AG04450 (cell line): ENCODE results near the gene ZNF827. TPM values are rescaled to one million over a fixed set of nuclear protein-coding genes. Genes with fewer than 3 reads are reported as not detected.

Source experiments
- CTCF ChIA-PET: fragments of 300-600, 350-600 bp; formaldehyde crosslinking; extraction: SDS; loops from one replicate; lab custom pipeline; 2022; ENCODE audit warnings: antibody characterized with exemption, inconsistent platforms; lab: Charles Lee
- POLR2A ChIA-PET: fragments of 350-600 bp; formaldehyde crosslinking; extraction: SDS; loops from one replicate; lab custom pipeline; 2021; ENCODE audit warnings: antibody characterized with exemption, inconsistent platforms; lab: Yijun Ruan, JAX
- DNase-seq: peaks from one replicate; pipeline ENCODE4 v3.0.0-alpha.2; 2011; ENCODE audit warnings: low read depth, low spot score
- H3K27ac ChIP-seq: one replicate; pipeline ENCODE4 v1.5.1; 2012; ENCODE audit warnings: low read depth, low read length, control low read depth
- H3K27me3 ChIP-seq: one replicate; pipeline ENCODE4 v1.6.0; 2012; ENCODE audit warnings: low read length; ENCODE audit not compliant: control insufficient read depth, insufficient read depth
- H3K4me3 ChIP-seq: 2 replicates; pipeline ENCODE4 v1.5.1; 2011; ENCODE audit warnings: mild to moderate bottlenecking, low read depth, low read length, control low read depth
- H3K9me3 ChIP-seq: 2 replicates; pipeline ENCODE4 v1.5.1; 2012; ENCODE audit warnings: low read length; ENCODE audit not compliant: control insufficient read depth, insufficient read depth
- CTCF ChIP-seq: IDR thresholded peaks from 2 replicates; pipeline ENCODE4 v1.5.1; 2011; ENCODE audit warnings: low read depth, low read length, control low read depth, inconsistent platforms
- polyA plus RNA-seq: library from polyadenylated mRNA; depleted of rRNA; stranded (reverse); fragments of >200 nt; gene quantifications from 2 replicates; pipeline ENCODE4 v1.2.3, GENCODE V29; 2011

ZNF827 gene
- polyA plus RNA-seq, 1 experiment, result 9.8 TPM

GRCh38 chr4:145735347-145735675, 203.3 kb downstream of the ZNF827 start:
- H3K4me3 ChIP-seq, result no peak overlapping the region
- no peak for TF ChIP-seq CTCF
- ChIA-PET POLR2A (no interaction called here), CTCF (interaction anchor here (0.9 kb wide), 1 partner anchor 343 kb away, joined by 3 read pairs; no protein-coding TSS in a partner anchor)
- no peaks in the 10 kb centered on the region for H3K27me3 ChIP-seq
- peak overlapping the region; percentile 100 for H3K27ac ChIP-seq
- peak; percentile 86 for DNase-seq
- no peaks in the 10 kb centered on the region for H3K9me3 ChIP-seq

DNA sequence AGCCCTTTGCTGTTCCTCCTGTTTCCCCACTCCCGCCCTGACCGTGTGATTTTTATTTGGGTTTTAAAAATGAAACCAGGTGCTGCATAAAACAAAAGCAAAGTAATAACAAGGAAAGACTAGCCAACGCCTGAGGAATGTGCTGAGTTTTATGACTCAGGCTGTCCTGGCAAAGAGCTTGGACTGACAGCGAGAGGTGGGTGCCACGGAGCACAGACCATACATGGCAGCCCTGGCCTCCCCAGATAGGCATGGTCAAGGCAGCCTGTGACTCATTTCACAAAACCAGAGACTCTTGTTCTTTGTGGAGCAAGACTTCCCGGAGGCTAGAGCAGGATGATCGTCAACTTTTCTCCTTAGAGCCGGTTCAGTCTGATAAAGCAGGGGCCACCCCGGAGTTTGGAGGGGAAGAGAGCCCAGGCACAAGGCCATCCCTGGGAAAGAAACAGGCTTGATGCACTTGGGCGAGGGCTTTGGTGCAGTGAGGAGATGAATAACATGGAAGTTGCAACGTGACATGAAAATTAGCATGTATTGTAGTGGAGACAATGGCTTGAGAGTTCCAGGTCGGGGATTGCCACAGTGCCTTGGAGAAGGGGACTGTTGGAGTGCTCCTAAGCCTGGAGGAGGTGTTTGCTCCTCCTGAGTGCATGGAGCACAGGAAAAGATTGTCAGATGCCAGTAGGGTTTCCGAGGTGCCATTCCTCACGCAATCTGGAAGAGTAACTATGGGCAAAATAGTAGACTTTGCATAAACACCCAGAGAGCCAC, 203.9 kb downstream of the ZNF827 start:
- TF ChIP-seq CTCF, result no peak
- ChIA-PET POLR2A (interaction anchor here (0.8 to 1.5 kb wide), 5 partner anchors 25 to 153 kb away, joined by 3 to 7 read pairs (median 4); partner anchors contain the start of gene MMAA), CTCF (interaction anchor here (0.6 to 1.1 kb wide), 2 partner anchors 115 to 116 kb away, joined by 3 read pairs; no protein-coding TSS in a partner anchor)
- H3K27me3 ChIP-seq, result no peaks in the 10 kb centered on the region
- peak overlapping the region; percentile 35 for H3K4me3 ChIP-seq
- peak; percentile 92 for DNase-seq
- H3K27ac ChIP-seq, result peak overlapping the region; percentile 100
- H3K9me3 ChIP-seq, result no peaks in the 10 kb centered on the region

- Histone ChIP-seq H3K27me3 (no peaks in the 10 kb centered on the region), H3K27ac (peak overlapping the region; percentile 100), H3K9me3 (no peaks in the 10 kb centered on the region), H3K4me3 (peak overlapping the region; percentile 62)
- POLR2A ChIA-PET, result interaction anchor here (0.7 to 1.5 kb wide), 6 partner anchors 24 to 154 kb away, joined by 3 to 7 read pairs (median 4); partner anchors contain the start of gene MMAA
- DNase-seq, result no peak
- CTCF ChIA-PET, result interaction anchor here (1.1 kb wide), 1 partner anchor 114 kb away, joined by 3 read pairs; no protein-coding TSS in a partner anchor
- TF ChIP-seq CTCF, result no peak
These were observed 204.6 kb downstream of the ZNF827 start for GRCh38 chr4:145734031-145734430.

DNA sequence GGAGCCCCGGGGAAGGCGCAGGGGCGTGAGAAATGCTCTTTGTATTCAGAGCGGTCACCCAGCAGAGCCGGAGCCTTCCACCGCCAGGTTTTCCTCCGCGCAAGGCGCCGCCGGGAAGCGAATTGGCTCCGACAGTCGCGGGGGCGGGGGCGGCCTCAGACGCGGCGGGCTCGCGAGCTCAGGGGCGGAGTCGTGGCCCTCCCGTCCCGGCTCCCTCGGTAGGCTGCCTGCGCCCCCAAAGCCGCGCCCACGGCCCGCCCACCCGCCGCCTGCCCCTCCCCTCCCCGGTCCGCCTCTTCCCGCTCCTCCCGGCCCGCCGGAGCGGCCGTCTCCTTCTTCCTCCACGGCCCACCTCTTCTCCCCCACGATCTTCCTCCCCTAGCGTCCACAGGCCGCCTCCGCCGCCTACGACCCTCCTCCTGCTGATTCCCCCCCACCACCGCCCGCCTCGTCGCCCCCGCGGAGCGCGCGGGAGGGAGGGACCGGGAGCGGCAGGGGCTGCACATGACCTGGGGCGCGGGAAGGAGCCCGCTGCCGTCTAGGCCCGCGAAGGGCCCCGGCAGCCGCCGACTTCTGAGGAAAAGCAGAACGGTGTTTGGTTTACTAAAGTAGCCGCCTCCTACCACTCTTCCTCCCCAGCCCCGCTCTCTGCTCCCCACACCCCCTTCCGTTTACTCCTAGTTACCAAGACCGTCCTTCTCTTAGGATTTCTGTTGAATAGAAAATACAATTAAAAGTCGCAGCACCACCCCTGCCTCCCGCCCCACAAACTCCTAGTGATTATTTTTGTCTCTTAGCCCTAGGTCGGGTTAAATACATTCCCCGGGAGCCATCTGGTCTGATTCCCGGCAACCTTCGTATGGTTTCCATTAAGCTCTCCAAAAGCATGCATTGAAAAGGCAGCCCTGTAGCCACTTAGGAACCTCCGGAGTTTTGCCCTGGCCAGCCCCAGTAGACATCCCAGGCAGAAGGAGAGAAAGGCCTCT, 205.4 kb downstream of the ZNF827 start:
- CTCF ChIA-PET, result interaction anchor here (0.9 to 1.1 kb wide), 2 partner anchors 21 to 113 kb away, joined by 3 read pairs; no protein-coding TSS in a partner anchor
- peak; percentile 66 for DNase-seq

More for the DNA sequence above, 205.4 kb downstream of the ZNF827 start:
- Histone ChIP-seq H3K9me3 (no peaks in the 10 kb centered on the region), H3K4me3 (peak overlapping the region; percentile 62), H3K27me3 (no peaks in the 10 kb centered on the region), H3K27ac (peak overlapping the region; percentile 100)
- no peak for TF ChIP-seq CTCF
- POLR2A ChIA-PET, result interaction anchor here (0.6 to 1.5 kb wide), 7 partner anchors 17 to 319 kb away, joined by 3 to 4 read pairs (median 3); partner anchors contain the start of genes C4orf51 and MMAA
